GM11168 (cell line): ENCODE measurements around the gene FNDC5.

Experiments
- in situ Hi-C: fragments of 300-500 bp; cut with MboI; formaldehyde crosslinking; loops from one replicate; pipeline ENCODE4 v1.12.0; 2022; ENCODE audit warnings: low sequenced_read_pairs; ENCODE audit not compliant: unreplicated experiment

The FNDC5 gene

DNA sequence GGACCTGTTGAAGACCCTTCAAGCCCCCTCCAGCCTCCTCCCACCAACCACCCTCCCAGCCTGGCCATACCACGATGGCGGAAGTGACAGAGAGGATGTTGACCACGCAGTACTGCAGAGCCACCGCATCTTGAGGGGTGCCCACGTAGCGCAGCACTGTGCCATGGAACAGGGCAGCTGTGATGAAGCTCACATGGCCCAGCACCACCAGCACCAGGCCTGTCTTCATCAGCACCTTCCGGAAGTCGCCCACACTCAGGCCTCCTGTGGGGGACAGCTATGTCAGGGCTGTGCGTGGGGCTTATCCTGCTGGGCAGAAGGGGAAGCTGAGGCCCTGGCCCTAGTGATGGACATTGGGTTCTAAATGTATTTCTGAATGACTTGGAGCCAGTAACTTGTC is 27.3 kb upstream of the FNDC5 start:
- in situ Hi-C loops, result no loop called here

DNA sequence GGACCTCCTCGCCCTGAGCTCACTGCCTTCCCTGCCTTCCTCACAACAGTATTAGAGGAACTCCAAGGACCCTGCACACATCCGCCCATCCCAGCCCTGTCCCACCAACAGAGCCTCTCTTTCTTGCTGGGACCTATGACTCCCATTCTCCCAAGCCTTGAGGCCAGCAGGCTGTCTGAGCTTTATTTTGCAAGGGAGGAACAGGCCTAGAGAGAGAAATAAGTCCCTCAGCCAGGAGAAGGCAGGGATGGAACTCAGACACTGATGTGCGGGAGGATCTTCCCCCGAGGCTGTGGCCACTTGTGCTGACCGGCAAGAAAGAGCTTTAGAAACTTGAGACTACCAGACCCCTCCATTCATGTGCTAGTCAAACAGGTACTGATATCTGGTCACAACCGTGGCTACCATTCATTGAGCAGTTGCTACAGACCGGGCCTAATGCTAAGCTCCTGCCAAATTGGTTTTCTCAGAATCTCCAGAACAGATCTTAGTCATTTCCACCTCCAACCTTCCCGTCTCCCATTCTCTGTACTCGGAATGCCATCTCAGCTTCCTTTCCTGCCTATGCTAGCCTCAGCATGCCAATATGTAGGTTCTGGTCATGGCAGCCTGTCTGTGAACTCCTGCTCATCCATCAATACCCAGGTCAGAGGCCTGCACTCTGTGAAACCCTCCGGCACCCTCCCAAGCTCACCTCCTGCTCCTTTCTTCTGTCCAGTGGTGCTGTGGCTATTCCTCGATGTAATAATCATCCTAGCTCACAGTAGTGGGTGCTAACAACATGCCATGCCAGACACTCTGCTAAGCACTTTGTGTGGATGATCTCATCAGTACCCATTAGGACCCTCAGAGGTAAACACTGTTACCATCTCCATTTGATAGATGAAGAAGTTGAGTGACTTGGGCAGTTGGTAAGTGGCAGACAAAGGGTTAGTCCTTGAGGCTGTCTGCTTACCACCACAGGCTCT is 26.7 kb upstream of the FNDC5 start:
- in situ Hi-C loops, result no loop called here

DNA sequence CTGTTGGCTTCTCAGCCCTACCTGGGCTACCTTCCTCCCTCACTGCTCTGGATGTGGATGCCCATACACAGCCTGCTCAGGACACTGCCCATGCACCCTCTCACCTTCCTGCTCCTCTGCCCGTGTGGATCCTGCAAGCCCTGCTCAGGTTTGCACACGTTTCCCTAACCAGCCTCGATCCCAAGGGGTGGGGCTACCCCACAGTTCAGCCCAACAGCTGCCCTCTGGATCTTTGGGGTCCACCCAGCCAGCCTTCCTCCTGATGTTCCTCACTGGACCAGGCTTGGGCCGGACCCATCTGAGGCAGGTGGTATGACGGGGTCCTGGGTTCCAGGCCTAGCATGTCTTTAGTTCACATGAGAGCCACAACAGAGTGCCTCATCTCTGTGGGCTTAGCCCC is 25.7 kb upstream of the FNDC5 start:
- in situ Hi-C loops, result no loop called here

DNA sequence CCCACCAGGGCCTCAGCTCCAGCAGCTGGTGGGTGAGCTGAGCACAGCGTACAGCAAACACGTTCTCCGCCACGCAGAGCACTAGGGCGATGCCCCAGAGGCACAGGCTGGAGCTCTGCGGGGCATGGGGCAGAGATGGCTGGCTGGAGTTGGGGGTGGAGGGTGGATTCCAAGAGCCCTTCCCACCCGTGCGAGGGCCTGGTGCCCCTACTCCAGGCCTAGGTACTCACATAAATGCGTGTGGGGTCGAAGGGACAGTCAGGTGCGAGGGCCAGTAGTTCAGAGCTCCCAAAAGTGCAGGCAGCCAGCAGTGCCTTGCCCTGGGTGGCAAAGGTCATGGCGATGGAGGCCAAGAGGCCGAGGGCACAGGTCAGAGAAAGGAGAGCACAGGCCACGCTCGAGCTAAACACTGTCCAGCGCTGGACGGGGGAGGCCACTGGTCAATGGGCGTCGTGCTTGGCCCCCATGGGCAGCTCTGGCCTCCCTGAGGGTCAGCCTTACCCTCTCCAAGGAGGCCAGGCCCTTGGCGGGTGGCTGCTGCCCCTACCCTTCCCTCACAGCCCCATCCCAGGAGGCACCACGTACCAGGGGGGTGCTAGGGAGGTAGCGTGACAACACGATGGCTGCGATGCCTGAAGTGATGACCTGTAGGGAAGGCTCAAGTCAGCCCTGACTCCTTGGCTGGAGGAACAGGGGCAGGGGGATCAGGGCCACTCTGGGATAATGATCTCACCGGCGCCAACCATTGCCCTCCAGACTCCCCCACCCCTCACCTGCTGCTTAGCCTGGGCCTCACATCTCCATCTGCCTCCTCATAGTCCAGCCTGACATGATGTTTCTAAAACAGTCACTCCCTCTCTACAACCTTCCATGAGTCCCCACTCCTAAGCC is 24.9 kb upstream of the FNDC5 start:
- in situ Hi-C loops, result no loop called here

DNA sequence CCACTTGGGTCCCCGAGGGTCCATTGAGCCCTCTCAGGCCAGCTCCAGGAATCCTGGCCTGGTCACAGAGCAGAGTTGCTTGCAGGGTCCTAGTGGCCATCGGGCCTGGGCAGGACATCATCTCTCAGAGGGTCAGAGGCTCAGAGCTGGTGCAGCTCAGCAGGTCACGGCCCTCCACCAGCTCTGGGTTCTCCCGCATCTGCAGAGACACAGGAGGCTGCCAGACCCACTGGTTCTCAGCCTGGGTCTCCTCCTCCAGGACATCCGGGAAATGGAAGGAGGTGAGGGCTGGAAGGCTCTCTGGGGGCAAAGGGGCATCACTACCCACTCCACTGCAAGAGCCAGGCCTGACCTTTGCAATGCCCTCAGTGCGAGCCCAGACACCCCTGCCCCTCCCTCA is 24.0 kb upstream of the FNDC5 start:
- in situ Hi-C loops, result no loop called here

DNA sequence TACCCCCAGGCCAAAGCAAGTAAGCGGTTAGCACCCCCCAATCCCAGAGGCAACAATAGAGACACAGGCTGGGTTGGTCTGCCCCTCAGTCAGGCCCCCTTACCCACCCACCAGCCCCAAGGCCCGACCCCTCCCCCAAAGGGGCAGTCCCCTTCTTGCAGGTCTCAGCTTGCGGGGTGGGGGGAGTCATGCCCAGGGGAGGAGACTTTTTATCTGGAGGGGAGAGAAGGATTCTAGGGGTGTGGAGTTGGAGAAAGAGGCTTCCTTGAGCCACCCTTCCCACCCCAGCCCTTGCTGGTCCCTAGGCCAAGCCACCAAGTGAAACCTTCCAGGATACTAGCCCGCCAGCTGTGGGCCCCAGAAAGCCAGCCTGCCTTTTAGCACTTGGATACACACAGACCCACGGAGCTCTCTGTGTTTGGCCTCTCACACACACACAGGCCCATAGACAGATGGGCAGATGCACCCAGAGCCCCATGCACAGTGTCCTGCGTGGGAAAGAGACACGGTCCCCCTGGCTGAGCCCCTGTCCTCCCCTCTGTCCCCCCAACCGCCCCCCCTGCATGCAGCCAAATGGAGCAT is 23.4 kb upstream of the FNDC5 start:
- in situ Hi-C loops, result no loop called here

DNA sequence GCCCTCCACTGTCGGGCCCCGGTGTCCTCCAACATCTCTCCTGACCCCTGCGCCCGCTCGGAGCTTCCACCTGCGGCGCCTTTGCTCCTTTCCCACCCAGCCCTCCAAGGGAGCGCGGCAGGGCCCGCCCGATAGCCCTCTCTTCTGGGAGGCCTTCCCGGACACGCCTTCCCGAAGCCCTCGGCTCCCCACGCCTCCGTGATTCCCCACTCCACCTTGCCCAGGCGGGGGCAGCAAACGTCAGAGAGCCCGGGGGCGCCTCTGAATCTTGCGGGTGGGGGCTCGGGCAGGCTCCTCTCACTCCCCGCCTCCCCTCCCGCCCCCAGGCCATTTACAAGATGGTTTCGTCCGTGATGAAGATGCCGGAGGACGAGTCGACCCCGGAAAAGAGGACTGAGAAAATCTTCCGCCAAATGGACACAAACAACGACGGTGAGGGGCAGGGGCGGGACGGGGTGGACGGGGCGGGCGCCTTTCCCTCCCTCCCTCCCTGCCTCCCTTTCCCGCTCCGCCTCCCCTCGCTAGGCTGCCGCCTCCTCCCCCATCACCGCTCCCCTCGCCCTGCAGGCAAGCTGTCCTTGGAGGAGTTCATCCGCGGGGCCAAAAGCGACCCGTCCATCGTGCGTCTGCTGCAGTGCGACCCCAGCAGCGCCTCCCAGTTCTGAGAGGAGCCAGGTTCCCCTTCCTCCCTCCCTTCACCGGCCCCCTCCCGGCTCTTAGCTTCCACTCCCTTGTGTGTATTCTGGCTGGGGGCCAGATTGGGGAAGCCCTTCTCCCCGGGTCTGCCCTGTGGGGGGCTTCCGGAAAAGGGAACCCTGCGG is 22.7 kb upstream of the FNDC5 start:
- in situ Hi-C loops, result no loop called here

DNA sequence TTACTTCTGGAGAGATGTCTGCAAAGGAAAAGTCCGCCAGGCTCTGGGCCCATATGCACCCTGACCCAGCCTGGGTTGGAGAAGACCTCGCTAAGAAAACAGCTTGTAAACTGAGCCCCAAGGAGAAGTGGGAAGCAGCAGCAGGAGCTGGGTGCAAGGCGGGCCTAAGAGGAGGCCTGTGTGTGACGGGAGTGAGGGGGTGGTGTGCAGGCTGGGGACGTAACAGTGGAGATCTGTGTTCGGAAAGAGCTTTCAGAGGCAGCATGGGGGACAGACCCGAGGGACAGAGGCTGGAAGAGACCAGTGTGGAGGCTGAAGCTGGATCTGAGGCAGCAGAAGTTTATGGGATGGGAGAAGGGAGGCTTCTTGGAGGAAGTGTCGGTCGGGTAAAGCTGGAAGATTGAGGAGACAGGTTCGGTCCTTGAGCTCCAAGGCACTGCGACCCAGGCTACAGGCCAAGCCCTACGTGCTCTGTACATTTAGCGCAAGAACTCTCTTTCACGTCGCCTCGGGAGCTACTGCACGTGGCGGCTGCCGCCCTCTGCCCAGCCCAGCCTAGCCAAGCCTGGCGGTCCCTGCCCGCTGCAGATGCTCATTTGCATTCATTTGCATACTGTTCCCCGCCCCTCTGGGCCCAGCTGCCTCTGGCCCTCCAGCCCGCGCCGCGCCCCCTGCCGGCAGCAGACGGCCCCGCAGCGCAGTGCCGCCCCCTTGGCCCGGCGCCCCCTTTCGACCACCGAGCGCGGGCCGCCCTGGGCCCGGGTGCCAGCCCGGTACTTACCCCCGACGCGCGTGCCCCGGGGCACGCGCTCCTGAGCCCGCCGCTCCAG is 21.9 kb upstream of the FNDC5 start:
- in situ Hi-C loops, result no loop called here

DNA sequence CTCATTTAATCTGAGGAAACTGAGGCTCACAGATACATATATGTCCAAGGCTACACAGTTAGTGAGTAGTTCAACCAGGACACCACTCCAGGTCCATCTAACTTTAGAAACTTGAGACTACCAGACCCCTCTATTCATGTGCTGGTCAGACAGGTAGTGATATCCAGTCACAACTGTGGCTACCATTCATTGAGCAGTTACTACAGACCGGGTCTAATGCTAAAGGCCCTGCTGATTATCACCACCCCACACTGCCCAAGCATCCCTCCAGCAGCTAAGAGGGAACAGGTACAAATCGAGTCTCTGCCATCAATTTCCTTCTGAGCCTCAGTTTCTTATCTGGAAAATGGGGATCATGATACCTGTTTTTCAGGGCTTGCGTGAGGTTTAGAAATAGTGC is 20.9 kb upstream of the FNDC5 start:
- in situ Hi-C loops, result no loop called here

DNA sequence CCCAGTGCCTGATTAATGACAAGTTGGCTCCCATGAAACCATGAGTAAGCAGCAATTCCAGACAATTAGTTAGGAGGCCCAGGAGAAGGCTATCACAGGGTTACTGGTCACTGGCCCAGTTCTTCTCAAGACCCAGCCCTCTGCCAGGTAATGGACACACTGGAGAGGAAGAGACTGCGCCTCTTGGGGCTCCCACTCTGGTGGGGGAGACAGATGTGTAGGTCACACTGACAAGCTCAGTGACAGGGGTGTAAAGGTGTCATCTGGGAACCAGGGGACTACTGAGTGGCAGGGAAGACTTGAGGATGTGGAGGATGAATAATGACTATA is 20.5 kb upstream of the FNDC5 start:
- in situ Hi-C loops, result no loop called here

DNA sequence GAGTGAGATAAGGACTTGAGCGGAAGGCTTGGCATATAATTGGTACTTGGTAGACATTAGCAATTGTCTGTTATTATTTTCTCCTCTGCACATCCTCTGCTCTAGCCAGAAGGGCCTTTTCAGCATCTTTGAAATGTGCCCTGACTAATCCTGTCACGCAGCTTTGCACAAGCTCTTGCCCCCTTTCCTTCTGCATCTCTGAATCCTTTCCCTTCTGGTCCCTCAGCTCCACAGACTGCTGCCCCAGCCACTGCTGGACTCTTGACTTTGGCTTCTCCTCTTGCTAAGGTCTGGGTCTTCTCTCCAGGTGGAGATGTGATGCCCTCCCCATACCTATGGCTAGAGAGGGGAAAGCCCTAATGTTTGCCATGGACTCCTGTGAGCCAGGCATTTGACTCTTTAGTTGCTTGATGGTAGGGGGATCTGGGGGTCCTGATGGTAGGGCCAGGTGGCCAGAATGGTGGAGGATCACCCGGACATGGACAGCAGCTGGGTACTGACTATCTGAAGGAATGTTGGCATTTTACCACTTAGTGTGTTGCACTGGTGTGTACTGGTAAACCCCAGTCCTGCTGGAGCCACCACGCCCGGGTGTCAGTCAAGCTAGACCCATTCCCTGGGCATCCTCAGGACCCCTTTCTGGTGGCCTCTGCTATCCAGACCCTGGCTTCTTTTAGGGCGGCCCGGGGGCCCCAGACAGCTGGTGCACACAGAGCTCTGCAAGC is 20.0 kb upstream of the FNDC5 start:
- in situ Hi-C loops, result no loop called here

DNA sequence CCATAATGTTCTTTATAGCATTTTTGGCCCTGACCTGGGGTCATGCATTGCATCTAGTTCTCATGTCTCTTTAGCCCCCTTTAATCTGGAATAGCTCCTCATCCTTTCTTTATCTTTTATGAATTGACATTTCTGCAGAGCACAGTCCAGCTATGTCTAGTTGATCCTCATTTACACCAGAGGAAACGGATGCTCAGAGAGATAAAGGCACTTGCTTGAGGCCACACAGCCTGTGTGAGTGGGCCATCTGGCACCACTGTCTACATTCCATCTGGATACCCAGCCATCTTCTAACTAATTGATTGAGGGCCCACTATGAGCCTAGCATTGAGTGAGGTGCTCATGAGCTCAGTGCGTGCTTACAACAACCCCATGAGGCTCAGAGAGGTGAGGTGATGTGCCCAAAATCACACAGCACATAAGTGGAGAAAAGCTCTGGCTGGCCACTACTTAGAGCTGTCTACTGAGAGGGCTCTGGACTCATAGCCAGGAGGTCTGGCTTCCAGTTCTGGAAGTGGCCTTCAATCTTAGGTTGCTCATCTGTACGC is 19.1 kb upstream of the FNDC5 start:
- in situ Hi-C loops, result no loop called here

DNA sequence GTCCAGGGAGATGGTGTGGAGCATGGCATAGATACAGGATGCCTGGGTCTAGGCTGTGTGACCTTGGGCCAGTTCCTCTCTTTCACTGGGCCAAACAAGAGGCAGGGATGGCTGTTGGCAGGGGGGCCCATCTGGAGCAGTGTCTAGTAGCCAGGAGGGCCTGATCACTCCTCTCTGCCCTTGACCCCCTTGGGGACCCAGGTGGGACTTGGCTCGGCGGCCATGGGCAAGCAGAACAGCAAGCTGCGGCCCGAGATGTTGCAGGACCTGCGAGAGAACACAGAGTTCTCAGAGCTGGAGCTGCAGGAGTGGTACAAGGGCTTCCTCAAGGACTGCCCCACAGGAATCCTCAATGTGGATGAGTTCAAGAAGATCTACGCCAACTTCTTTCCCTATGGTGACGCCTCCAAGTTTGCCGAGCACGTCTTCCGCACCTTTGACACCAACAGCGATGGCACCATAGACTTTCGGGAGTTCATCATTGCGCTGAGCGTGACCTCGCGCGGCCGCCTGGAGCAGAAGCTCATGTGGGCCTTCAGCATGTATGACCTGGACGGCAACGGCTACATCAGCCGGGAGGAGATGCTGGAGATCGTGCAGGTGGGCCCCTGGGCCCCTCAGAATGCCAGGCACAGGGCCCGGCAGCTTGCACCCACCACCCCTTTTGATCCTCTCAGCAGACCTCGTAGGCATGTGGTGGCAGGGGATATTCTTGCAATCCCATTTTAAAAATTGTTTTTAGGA is 18.1 kb upstream of the FNDC5 start:
- in situ Hi-C loops, result no loop called here

DNA sequence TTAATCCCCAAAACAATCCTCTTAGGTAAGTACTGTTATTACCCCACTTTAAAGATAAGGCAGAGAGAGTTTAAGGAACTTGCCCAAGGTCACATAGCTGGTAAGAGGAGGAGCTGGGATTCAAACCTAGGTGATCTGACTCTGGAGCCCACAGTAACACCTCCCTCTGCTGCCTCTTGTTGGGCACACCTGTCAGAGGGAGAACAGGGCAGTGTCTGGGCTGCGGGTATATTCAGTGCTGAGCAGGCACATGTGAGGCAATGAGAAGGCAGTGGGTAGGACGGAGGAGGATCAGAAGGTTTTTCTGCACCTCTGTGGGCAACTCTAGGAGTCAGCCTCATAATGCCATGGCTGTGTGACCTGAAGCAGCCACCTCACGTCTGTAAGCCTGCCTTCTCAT is 17.4 kb upstream of the FNDC5 start:
- in situ Hi-C loops, result no loop called here

DNA sequence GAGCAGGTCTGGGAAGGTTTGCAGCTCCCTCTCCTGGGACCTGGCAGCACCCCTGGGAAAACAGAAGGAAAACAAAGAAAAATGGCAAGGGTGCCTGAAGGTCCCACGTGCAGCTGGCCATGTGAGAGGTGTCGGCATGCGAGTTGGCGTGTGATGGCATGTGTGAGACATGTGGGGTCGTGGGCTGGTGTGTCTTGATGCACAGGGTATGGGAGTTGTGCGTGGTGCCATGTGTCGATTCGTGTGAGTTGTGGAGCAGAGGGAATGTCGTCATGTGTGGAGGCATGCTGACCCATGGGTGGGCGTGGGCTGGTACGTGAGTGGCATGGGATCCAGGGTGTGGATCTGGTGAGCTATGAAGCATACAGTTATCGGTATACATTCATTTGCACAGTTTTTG is 16.9 kb upstream of the FNDC5 start:
- in situ Hi-C loops, result no loop called here

DNA sequence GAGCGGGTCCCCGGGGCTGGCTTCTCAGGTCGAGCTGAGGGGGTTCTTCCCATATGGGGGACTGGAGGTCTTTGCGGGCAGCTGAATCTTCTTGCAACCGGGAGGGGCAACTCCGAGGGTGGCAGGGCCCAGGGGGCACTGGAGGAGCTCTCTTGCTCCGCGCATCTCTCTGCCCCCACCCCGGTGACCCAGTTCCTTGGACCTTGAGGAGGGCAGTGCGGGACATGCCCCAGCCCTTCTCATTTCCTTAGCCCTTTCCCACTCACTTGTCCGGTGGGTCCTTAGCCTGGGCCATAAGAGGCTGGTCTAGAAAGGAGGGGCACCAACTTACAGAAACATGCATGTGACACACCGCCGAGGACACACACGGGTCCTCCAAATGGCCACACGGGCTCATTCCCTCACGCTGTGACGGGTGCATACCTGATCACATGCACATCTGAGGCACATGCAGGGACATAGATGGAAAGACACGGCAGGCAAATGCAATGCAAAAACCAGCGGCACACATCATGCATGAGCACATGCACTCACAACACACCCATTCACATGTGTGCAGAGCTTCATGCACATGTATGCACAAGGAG is 16.2 kb upstream of the FNDC5 start:
- in situ Hi-C loops, result no loop called here
